Keratinocyte (primary cell): ENCODE measurements around the gene CACNA2D1. TPM values are rescaled to one million over a fixed set of nuclear protein-coding genes. Genes with fewer than 3 reads are reported as not detected.

Experiments used
- DNase-seq: peaks from one replicate; pipeline ENCODE4 v3.0.0-alpha.2; 2011; ENCODE audit warnings: low read depth, missing footprints, low spot score
- FAIRE-seq: peaks from 2 replicates; lab custom pipeline; 2011; peaks lifted over from hg19 to GRCh38; lab: Jason Lieb, UNC
- H2AFZ ChIP-seq: 2 replicates; pipeline ENCODE4 v1.6.0; 2012; ENCODE audit warnings: low read length, control low read depth, inconsistent platforms; ENCODE audit not compliant: control insufficient read depth
- H3K27ac ChIP-seq: 2 replicates; pipeline ENCODE4 v1.5.1; 2011; ENCODE audit warnings: low read length; ENCODE audit not compliant: control insufficient read depth, insufficient read depth
- H3K27me3 ChIP-seq: 3 replicates; pipeline ENCODE4 v1.6.0; 2011; ENCODE audit warnings: low read length; ENCODE audit not compliant: control insufficient read depth, insufficient read depth; ENCODE audit errors: extremely low read depth
- H3K36me3 ChIP-seq, 2 experiments: 2 replicates in 1 of 2; 3 replicates in 1 of 2; pipeline ENCODE4 v1.5.1; 2011; ENCODE audit warnings: low read length in 2 of 2, mild to moderate bottlenecking in 1 of 2; ENCODE audit not compliant: control insufficient read depth in 2 of 2, insufficient read depth in 2 of 2; ENCODE audit errors: extremely low read depth in 1 of 2
- H3K4me1 ChIP-seq: 3 replicates; pipeline ENCODE4 v1.5.1; 2011; ENCODE audit warnings: low read length; ENCODE audit not compliant: control insufficient read depth, insufficient read depth; ENCODE audit errors: extremely low read depth
- H3K4me2 ChIP-seq: 3 replicates; pipeline ENCODE4 v1.6.0; 2011; ENCODE audit warnings: low read depth, low read length; ENCODE audit not compliant: control insufficient read depth, insufficient read depth; ENCODE audit errors: extremely low read depth
- H3K4me3 ChIP-seq, 3 experiments: fragments of 200-600 bp in 1 of 3; sonication (generic) in 1 of 3; 2 replicates in 2 of 3; 3 replicates in 1 of 3; pipeline ENCODE4 v1.5.1; 2011 to 2016; ENCODE audit warnings: low read length in 3 of 3, mild to moderate bottlenecking in 3 of 3, control low read depth in 2 of 3, inconsistent platforms in 1 of 3, low read depth in 1 of 3, mixed read lengths in 1 of 3, mixed run types in 1 of 3, moderate library complexity in 1 of 3; ENCODE audit not compliant: control insufficient read depth in 2 of 3, insufficient read depth in 2 of 3; ENCODE audit errors: extremely low read depth in 1 of 3
- H3K79me2 ChIP-seq: 2 replicates; pipeline ENCODE4 v1.6.0; 2012; ENCODE audit warnings: low read length; ENCODE audit not compliant: control insufficient read depth, insufficient read depth
- H3K9ac ChIP-seq: 3 replicates; pipeline ENCODE4 v1.6.0; 2011; ENCODE audit warnings: low read length; ENCODE audit not compliant: control insufficient read depth, insufficient read depth; ENCODE audit errors: extremely low read depth
- H3K9me1 ChIP-seq: 3 replicates; pipeline ENCODE4 v1.6.0; 2011; ENCODE audit warnings: low read length; ENCODE audit not compliant: control insufficient read depth, insufficient read depth; ENCODE audit errors: extremely low read depth
- H3K9me3 ChIP-seq: 2 replicates; pipeline ENCODE4 v1.5.1; 2012; ENCODE audit warnings: low read depth, low read length; ENCODE audit not compliant: control insufficient read depth
- H4K20me1 ChIP-seq: 3 replicates; pipeline ENCODE4 v1.6.0; 2011; ENCODE audit warnings: low read length; ENCODE audit not compliant: control insufficient read depth, insufficient read depth; ENCODE audit errors: extremely low read depth
- EZH2 ChIP-seq: IDR thresholded peaks from one replicate; pipeline ENCODE4 v1.6.1; 2012; ENCODE audit warnings: inconsistent platforms, mild to moderate bottlenecking, low read length, moderate library complexity
- dilution Hi-C: fragments of 300-500 bp; cut with MboI; formaldehyde crosslinking; loops from one replicate; pipeline ENCODE4 v1.7.0; 2020; ENCODE audit warnings: low sequenced_read_pairs; ENCODE audit not compliant: extremely low pct_ligation_motif_present
- polyA plus RNA-seq, 5 experiments: library from polyadenylated mRNA; depleted of rRNA in 3 of 5; stranded (reverse) in 3 of 5; stranded (forward) in 1 of 5; unstranded in 1 of 5; fragments of >200 nt; gene quantifications; 1 replicate in 1 of 5; 2 replicates in 3 of 5; 3 replicates in 1 of 5; pipeline versions ENCODE4 v1.2.1 to v1.2.3, GENCODE V29; 2011 to 2012; ENCODE audit warnings: missing spikeins in 2 of 5, low read depth in 1 of 5, low replicate concordance in 1 of 5
- TF ChIP-seq, protein P1 (sequence below), 3 experiments: IDR thresholded peaks in 1 of 3; conservative IDR thresholded peaks in 1 of 3; optimal IDR thresholded peaks in 1 of 3; 2 replicates in 2 of 3; 3 replicates in 1 of 3; pipeline versions ENCODE3 to v1.5.1; 2011; ENCODE audit warnings: low read length in 3 of 3, mild to moderate bottlenecking in 3 of 3, moderate library complexity in 2 of 3, control low read depth in 1 of 3, inconsistent platforms in 1 of 3; ENCODE audit not compliant: insufficient read depth in 2 of 3; ENCODE audit errors: extremely low read depth in 1 of 3

The CACNA2D1 gene
- polyA plus RNA-seq, 1 donor (not counting 4 experiments of a cell fraction or from before 2014, with no cell fraction given), result 1.8 TPM

DNA sequence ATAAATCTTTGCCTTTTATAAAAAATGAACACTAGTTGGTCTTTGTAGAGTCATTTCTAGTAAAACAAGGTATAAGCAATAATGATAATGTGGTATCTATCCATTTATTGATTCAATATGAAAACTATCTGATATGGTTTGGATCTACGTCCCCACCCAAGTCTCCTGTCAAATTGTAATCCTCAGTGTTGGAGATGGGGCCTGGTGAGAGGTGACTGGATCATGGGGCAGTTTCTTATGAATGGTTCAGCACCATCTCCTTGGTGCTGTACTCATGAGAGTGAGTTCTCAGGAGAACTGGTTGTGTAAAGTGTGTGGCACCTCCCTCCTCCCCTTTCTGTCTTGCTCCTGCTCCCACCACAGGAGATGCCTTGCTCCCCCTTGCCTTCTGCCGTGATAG lies 288.8 kb downstream of the CACNA2D1 start:
- H3K4me1 ChIP-seq, result no peaks in the 10 kb centered on the region
- H3K27me3 ChIP-seq, result no peaks in the 10 kb centered on the region
- no peaks in the 10 kb centered on the region for H3K79me2 ChIP-seq
- no peak for FAIRE-seq
- no peaks in the 10 kb centered on the region for H3K36me3 ChIP-seq
- H3K9ac ChIP-seq, result no peak overlapping the region
- H2AFZ ChIP-seq, result no peak overlapping the region
- dilution Hi-C loops, result no loop called here
- TF ChIP-seq, protein P1, sequence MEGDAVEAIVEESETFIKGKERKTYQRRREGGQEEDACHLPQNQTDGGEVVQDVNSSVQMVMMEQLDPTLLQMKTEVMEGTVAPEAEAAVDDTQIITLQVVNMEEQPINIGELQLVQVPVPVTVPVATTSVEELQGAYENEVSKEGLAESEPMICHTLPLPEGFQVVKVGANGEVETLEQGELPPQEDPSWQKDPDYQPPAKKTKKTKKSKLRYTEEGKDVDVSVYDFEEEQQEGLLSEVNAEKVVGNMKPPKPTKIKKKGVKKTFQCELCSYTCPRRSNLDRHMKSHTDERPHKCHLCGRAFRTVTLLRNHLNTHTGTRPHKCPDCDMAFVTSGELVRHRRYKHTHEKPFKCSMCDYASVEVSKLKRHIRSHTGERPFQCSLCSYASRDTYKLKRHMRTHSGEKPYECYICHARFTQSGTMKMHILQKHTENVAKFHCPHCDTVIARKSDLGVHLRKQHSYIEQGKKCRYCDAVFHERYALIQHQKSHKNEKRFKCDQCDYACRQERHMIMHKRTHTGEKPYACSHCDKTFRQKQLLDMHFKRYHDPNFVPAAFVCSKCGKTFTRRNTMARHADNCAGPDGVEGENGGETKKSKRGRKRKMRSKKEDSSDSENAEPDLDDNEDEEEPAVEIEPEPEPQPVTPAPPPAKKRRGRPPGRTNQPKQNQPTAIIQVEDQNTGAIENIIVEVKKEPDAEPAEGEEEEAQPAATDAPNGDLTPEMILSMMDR (optimal IDR thresholded peaks at IDR 0.05 in 1 of 3, IDR thresholded peaks at IDR 0.05 in 1 of 3, conservative IDR thresholded peaks at IDR 0.05 in 1 of 3; ENCODE audit: extremely low read depth in 1 of 3, insufficient read depth in 2 of 3, low read length in 3 of 3), result no peak
- no peak for TF ChIP-seq EZH2
- no peaks in the 10 kb centered on the region for H4K20me1 ChIP-seq
- H3K4me3 ChIP-seq, result no peak overlapping the region
- H3K9me1 ChIP-seq, result no peaks in the 10 kb centered on the region
- H3K27ac ChIP-seq, result no peak overlapping the region
- H3K9me3 ChIP-seq, result no peaks in the 10 kb centered on the region
- H3K4me2 ChIP-seq, result no peak overlapping the region
- DNase-seq, result no peak

DNA sequence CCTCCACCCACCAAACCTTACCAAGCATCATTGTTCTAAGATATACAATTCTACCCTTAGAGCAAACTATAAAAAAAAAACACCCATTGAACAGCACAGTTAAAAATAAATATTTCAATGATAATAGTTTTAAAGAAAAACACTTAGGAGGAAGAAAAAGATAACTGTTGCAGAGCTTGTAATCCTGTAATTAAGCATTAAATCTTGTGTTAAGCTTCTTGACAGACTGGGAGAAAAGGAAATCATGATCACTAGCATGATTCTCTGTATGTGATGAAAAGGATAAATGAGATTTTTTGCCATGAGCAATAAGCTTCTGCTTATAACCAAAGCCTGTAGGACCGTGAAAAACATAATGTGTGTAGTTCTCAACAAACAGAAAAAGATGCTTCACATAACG lies 289.8 kb downstream of the CACNA2D1 start:
- no peaks in the 10 kb centered on the region for H3K4me1 ChIP-seq
- H3K36me3 ChIP-seq, result no peaks in the 10 kb centered on the region
- no peaks in the 10 kb centered on the region for H3K9me3 ChIP-seq
- no peak overlapping the region for H2AFZ ChIP-seq
- no peak overlapping the region for H3K27ac ChIP-seq
- no peak overlapping the region for H3K4me3 ChIP-seq
- H3K4me2 ChIP-seq, result no peak overlapping the region
- H4K20me1 ChIP-seq, result no peaks in the 10 kb centered on the region
- H3K79me2 ChIP-seq, result no peaks in the 10 kb centered on the region
- dilution Hi-C loops, result no loop called here
- no peaks in the 10 kb centered on the region for H3K27me3 ChIP-seq
- no peak for TF ChIP-seq EZH2
- TF ChIP-seq, protein P1 (optimal IDR thresholded peaks at IDR 0.05 in 1 of 3, IDR thresholded peaks at IDR 0.05 in 1 of 3, conservative IDR thresholded peaks at IDR 0.05 in 1 of 3; ENCODE audit: extremely low read depth in 1 of 3, insufficient read depth in 2 of 3, low read length in 3 of 3), result no peak
- H3K9me1 ChIP-seq, result no peaks in the 10 kb centered on the region
- FAIRE-seq (no peak), DNase-seq (no peak)
- H3K9ac ChIP-seq, result no peak overlapping the region
